ENCODE measurements around the gene BAIAP2. TPM values are rescaled to one million over a fixed set of nuclear protein-coding genes. Genes with fewer than 3 reads are reported as not detected.

The BAIAP2 gene
- polyA plus RNA-seq, 1 experiment: 9.6 TPM

DNA sequence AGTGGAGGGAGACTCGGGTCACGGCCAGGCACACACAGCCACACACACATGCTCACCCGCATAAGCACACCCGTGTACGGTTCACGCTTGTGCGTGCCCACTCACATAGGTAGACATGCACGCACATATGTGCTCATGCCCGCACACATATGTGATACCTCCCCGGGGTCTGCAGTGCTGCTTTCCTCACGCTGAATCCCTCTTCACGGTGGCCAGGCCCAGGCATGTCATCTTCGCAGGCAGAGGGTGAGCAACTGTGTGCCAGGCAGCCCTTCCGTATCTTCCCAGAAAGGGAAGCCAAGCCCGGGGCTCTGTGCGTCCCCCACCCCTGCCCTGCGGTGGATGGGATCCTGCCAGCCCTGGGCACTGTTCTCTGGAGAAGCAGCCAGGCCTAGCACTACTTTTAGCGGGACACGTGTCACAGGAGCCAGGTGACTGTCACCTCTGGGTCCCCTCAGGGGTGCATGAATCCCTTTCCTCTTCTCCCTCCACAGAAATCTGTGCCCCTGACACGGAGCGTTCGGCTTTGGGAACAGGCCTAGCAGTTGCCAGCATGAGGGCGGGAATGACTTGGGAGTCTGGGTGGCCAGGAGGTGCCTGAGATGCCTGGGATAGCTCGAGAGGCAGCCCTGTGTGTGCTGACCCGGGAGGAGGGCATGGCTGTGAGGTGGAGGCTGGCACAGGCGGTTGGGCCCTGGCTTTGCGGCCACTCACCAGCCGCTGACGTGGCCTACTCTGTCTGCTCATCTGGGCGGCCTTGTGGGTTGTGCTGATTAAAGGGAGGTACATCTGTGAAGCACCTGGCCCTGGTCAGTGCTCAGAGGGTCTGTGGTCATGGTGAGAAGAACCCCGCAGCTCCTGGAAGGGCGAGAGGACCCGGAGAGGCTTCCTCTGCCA is 47.5 kb downstream of the BAIAP2 start:
- Histone ChIP-seq H3K27ac (ENCODE audit: low read depth, low read length) (no peak overlapping the region), H3K27me3 (ENCODE audit: control insufficient read depth, insufficient read depth, low read length) (no peaks in the 10 kb centered on the region), H3K4me3 (ENCODE audit: low read depth, low read length) (no peak overlapping the region), H3K9me3 (ENCODE audit: control insufficient read depth, insufficient read depth, low read length) (no peaks in the 10 kb centered on the region; the same call in 1 of the 2 replicates)
- TF ChIP-seq, protein P1, sequence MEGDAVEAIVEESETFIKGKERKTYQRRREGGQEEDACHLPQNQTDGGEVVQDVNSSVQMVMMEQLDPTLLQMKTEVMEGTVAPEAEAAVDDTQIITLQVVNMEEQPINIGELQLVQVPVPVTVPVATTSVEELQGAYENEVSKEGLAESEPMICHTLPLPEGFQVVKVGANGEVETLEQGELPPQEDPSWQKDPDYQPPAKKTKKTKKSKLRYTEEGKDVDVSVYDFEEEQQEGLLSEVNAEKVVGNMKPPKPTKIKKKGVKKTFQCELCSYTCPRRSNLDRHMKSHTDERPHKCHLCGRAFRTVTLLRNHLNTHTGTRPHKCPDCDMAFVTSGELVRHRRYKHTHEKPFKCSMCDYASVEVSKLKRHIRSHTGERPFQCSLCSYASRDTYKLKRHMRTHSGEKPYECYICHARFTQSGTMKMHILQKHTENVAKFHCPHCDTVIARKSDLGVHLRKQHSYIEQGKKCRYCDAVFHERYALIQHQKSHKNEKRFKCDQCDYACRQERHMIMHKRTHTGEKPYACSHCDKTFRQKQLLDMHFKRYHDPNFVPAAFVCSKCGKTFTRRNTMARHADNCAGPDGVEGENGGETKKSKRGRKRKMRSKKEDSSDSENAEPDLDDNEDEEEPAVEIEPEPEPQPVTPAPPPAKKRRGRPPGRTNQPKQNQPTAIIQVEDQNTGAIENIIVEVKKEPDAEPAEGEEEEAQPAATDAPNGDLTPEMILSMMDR (IDR thresholded peaks at IDR 0.05; ENCODE audit: low read depth, low read length): no peak
- DNase-seq (ENCODE audit: low read depth, low spot score): no peak
- CTCF ChIA-PET: interaction anchor here (1.0 kb wide), 1 partner anchor 19 kb away, joined by 3 read pairs; no protein-coding TSS in a partner anchor
- POLR2A ChIA-PET: no interaction called here

DNA sequence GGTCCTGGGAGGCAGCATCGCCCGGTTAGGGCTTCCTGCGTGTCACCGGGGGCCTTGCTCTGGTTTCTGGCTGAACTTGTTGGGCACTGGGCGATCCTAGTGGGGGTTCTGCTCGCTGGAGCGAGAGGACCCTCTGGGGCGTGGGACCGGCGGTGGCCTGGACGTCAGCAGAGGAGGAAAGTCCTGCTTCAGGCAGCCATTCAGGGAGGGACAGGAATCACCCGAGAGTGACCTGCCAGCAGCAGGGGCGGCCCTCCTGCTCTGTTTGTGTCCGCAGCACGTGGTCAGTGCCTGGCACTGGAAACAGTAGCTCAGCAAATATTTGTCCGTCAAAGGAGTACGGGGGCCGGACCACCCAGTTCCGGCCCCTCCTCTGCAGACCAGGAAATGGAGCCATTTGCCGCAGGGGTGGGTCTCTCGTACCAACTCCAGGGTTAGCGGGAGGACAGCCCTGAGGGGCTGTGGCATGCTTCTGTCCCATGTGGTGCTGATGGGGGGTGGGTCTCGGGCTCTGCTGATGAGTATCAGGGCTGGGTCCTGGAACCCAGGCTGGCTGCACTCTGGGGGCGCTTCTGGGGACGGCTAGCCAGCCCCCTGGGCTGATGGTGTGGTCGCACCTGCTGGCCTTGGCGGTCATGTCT is 48.3 kb downstream of the BAIAP2 start:
- no peak overlapping the region for H3K4me3 ChIP-seq (ENCODE audit: low read depth, low read length)
- no peak for DNase-seq (ENCODE audit: low read depth, low spot score)
- no peaks in the 10 kb centered on the region; the same call in 1 of the 2 replicates for H3K9me3 ChIP-seq (ENCODE audit: control insufficient read depth, insufficient read depth, low read length)
- TF ChIP-seq, protein P1 (IDR thresholded peaks at IDR 0.05; ENCODE audit: low read depth, low read length): no peak
- H3K27ac ChIP-seq (ENCODE audit: low read depth, low read length): no peak overlapping the region
- no peaks in the 10 kb centered on the region for H3K27me3 ChIP-seq (ENCODE audit: control insufficient read depth, insufficient read depth, low read length)
- POLR2A ChIA-PET: no interaction called here
- CTCF ChIA-PET: no interaction called here

DNA sequence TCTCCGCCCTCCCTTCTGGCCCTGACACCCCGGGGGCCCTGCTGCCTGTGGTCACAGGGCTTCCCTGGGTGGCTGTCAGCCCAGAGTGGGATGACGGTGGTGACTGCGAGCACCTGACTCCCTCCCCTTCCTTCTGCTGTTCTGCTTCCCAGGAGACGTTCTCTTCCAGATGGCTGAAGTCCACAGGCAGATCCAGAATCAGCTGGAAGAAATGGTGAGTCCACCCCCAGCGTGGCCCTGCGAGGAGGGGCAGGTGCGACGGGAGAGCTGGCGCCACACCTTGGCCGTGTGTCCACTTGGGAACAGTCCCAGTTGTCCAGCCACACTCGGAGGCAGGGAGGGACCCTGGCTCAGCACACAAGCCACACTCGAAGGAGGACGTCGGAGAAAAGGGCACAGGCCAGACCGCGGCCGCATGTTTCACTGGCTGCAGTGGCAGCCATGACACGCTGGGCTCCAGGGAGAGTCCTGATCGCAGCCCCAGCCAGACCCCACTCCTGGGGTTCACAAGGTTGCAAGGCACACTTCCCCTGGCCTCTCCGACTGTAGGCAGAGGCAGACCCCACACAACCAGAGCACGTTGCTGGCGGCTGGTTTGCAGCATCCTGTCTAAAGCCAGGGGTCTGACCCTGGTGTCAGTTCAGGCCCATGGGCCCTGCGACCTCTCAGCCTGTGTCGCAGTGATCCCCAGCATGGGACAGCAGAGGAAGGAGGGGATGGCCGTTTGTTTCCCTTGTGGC is 49.9 kb downstream of the BAIAP2 start:
- ChIA-PET POLR2A (no interaction called here), CTCF (interaction anchor here (1.2 to 1.9 kb wide), 2 partner anchors 13 to 17 kb away, joined by 3 to 6 read pairs; no protein-coding TSS in a partner anchor)
- H3K9me3 ChIP-seq (ENCODE audit: control insufficient read depth, insufficient read depth, low read length): no peaks in the 10 kb centered on the region; the same call in 1 of the 2 replicates
- no peak overlapping the region for H3K4me3 ChIP-seq (ENCODE audit: low read depth, low read length)
- no peak overlapping the region for H3K27ac ChIP-seq (ENCODE audit: low read depth, low read length)
- TF ChIP-seq, protein P1 (IDR thresholded peaks at IDR 0.05; ENCODE audit: low read depth, low read length): no peak
- no peaks in the 10 kb centered on the region for H3K27me3 ChIP-seq (ENCODE audit: control insufficient read depth, insufficient read depth, low read length)
- no peak for DNase-seq (ENCODE audit: low read depth, low spot score)

DNA sequence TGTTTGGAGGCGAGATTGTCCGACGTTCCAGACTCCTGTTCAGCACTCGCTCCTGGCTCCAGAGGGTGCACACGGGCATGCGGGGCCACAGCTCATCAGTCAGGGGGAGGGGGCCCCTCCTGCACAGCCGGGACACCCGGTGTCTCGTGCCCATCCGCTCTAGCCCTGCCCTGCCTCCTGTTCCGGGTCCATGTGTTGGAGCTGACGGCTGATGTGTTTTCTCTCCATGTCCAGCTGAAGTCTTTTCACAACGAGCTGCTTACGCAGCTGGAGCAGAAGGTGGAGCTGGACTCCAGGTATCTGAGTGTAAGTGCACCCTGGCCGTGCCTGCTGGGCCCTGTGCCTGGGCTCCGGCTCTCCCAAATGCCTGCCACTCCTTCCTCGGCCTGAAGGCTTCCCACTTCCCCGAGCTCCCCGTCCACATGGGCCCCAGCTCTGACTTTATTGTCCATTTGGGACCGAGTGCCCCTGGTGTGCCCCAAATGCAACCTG is 50.5 kb downstream of the BAIAP2 start:
- TF ChIP-seq, protein P1 (IDR thresholded peaks at IDR 0.05; ENCODE audit: low read depth, low read length): no peak
- CTCF ChIA-PET: interaction anchor here (1.2 to 1.9 kb wide), 2 partner anchors 12 to 17 kb away, joined by 3 to 6 read pairs; no protein-coding TSS in a partner anchor
- POLR2A ChIA-PET: no interaction called here

More for the DNA sequence above, 50.5 kb downstream of the BAIAP2 start:
- no peak overlapping the region for H3K4me3 ChIP-seq (ENCODE audit: low read depth, low read length)
- H3K27me3 ChIP-seq (ENCODE audit: control insufficient read depth, insufficient read depth, low read length): no peaks in the 10 kb centered on the region
- no peak for DNase-seq (ENCODE audit: low read depth, low spot score)
- no peak overlapping the region for H3K27ac ChIP-seq (ENCODE audit: low read depth, low read length)
- no peaks in the 10 kb centered on the region; the same call in 1 of the 2 replicates for H3K9me3 ChIP-seq (ENCODE audit: control insufficient read depth, insufficient read depth, low read length)

All from AG04450 (cell line).